Measurements from ENCODE around the gene IGDCC3.

DNA sequence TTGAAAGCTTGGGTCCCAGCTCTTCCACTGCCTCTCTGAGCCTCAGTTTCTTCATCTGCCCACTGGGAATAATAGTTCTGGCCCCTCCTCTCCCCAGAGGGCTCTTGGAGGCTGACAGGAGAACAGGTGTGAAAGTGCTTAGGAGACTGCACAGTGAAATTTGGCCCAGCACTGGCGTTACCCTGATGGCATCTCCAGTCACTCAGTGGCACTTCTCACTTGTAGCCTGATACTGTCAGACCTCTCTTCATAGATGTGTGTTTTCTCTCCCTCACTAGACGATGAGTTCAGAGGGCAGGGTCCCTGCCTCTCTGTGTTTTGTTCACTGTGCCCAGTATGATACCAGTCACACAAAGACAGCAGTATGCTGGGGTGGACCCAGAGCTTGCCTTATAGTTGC is 22.2 kb upstream of the IGDCC3 start:
- TF ChIP-seq, protein P1, sequence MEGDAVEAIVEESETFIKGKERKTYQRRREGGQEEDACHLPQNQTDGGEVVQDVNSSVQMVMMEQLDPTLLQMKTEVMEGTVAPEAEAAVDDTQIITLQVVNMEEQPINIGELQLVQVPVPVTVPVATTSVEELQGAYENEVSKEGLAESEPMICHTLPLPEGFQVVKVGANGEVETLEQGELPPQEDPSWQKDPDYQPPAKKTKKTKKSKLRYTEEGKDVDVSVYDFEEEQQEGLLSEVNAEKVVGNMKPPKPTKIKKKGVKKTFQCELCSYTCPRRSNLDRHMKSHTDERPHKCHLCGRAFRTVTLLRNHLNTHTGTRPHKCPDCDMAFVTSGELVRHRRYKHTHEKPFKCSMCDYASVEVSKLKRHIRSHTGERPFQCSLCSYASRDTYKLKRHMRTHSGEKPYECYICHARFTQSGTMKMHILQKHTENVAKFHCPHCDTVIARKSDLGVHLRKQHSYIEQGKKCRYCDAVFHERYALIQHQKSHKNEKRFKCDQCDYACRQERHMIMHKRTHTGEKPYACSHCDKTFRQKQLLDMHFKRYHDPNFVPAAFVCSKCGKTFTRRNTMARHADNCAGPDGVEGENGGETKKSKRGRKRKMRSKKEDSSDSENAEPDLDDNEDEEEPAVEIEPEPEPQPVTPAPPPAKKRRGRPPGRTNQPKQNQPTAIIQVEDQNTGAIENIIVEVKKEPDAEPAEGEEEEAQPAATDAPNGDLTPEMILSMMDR (IDR thresholded peaks at IDR 0.05 in 2 of 3, conservative IDR thresholded peaks at IDR 0.05 in 1 of 3; ENCODE audit: control insufficient read depth in 2 of 3, extremely low read depth in 1 of 3, insufficient read depth in 1 of 3, low read depth in 3 of 3, low read length in 3 of 3) = no peak
- TF ChIP-seq CHD2 (IDR thresholded peaks at IDR 0.05; ENCODE audit: borderline replicate concordance, low read depth, low read length) (no peak), GATAD2B (conservative IDR thresholded peaks at IDR 0.05; ENCODE audit: low read depth) (no peak), POLR2A (IDR thresholded peaks at IDR 0.05; ENCODE audit: low read depth, low read length) (no peak), RAD21 (IDR thresholded peaks at IDR 0.05; ENCODE audit: insufficient read depth, low read depth, low read length) (no peak), MYC (IDR thresholded peaks at IDR 0.05; ENCODE audit: insufficient read depth, insufficient read length, insufficient replicate concordance, low read length, severe bottlenecking) (no peak), EZH2 (IDR thresholded peaks at IDR 0.05; ENCODE audit: borderline replicate concordance, control insufficient read depth, low read depth, low read length) (no peak), JUND (IDR thresholded peaks at IDR 0.05; ENCODE audit: low read depth, low read length) (no peak), SMAD1 (IDR thresholded peaks at IDR 0.05; ENCODE audit: low read depth, partially characterized antibody) (no peak)
- TF ChIP-seq, protein P2, sequence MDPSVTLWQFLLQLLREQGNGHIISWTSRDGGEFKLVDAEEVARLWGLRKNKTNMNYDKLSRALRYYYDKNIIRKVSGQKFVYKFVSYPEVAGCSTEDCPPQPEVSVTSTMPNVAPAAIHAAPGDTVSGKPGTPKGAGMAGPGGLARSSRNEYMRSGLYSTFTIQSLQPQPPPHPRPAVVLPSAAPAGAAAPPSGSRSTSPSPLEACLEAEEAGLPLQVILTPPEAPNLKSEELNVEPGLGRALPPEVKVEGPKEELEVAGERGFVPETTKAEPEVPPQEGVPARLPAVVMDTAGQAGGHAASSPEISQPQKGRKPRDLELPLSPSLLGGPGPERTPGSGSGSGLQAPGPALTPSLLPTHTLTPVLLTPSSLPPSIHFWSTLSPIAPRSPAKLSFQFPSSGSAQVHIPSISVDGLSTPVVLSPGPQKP (IDR thresholded peaks at IDR 0.05; ENCODE audit: low read depth, low read length) = no peak
